HepG2 (cell line): ENCODE data around the gene OVOL2. TPM values are rescaled to one million over a fixed set of nuclear protein-coding genes. Genes with fewer than 3 reads are reported as not detected.

Experiments
- ATAD3A ChIP-seq: sonication (generic); formaldehyde crosslinking; IDR thresholded peaks from 2 replicates; pipeline ENCODE4 v1.4.0; 2020; ENCODE audit warnings: missing genetic modification reagents
- CBX1 ChIP-seq: IDR thresholded peaks from one replicate; pipeline ENCODE4 v1.6.1; 2016; ENCODE audit warnings: antibody characterized with exemption, low read depth
- GTF3A ChIP-seq: sonication (generic); formaldehyde crosslinking; conservative IDR thresholded peaks from 2 replicates; pipeline ENCODE4 v1.4.0; 2020; ENCODE audit warnings: mild to moderate bottlenecking, missing genetic modification reagents
- HINFP ChIP-seq: sonication (generic); formaldehyde crosslinking; IDR thresholded peaks from 2 replicates; pipeline ENCODE4 v1.4.0; 2020; ENCODE audit warnings: low read depth, mild to moderate bottlenecking, missing genetic modification reagents
- LRRFIP1 ChIP-seq: sonication (generic); formaldehyde crosslinking; conservative IDR thresholded peaks from 2 replicates; pipeline ENCODE4 v1.4.0; 2020; ENCODE audit warnings: missing genetic modification reagents
- NAIF1 ChIP-seq: sonication (generic); formaldehyde crosslinking; IDR thresholded peaks from 2 replicates; pipeline ENCODE4 v1.5.0; 2020; ENCODE audit warnings: mild to moderate bottlenecking, missing genetic modification reagents, borderline replicate concordance
- PITX1 ChIP-seq: sonication (generic); formaldehyde crosslinking; IDR thresholded peaks from 2 replicates; pipeline ENCODE4 v1.5.1; 2020; ENCODE audit warnings: mild to moderate bottlenecking, missing genetic modification reagents
- SMC3 ChIP-seq: IDR thresholded peaks from 2 replicates; pipeline ENCODE4 v1.6.1; 2011; ENCODE audit warnings: low read length, improper control_type of control experiment
- TFDP2 ChIP-seq: sonication (generic); formaldehyde crosslinking; IDR thresholded peaks from 2 replicates; pipeline ENCODE4 v1.4.0; 2020; ENCODE audit warnings: missing genetic modification reagents
- ZNF317 ChIP-seq: sonication (generic); formaldehyde crosslinking; IDR thresholded peaks from 2 replicates; pipeline ENCODE4 v1.5.0; 2020; ENCODE audit warnings: mild to moderate bottlenecking, missing genetic modification reagents
- ZNF550 ChIP-seq: sonication (generic); formaldehyde crosslinking; IDR thresholded peaks from 2 replicates; pipeline ENCODE4 v1.4.0; 2020; ENCODE audit warnings: mild to moderate bottlenecking, missing genetic modification reagents, borderline replicate concordance
- ZNF570 ChIP-seq: sonication (generic); formaldehyde crosslinking; IDR thresholded peaks from 2 replicates; pipeline ENCODE4 v1.4.0; 2020; ENCODE audit warnings: mild to moderate bottlenecking, missing genetic modification reagents, borderline replicate concordance
- polyA plus RNA-seq, 8 experiments: library from polyadenylated mRNA; depleted of rRNA in 3 of 8; stranded (reverse) in 7 of 8; unstranded in 1 of 8; fragments of >200 nt; fragmentation: Illumina TruSeq in 4 of 8; extraction: Trizol in 4 of 8; gene quantifications; 2 replicates each; pipeline versions ENCODE4 v1.2.1 to v1.2.3, GENCODE V29; 2011 to 2016; ENCODE audit warnings: low read depth in 4 of 8, missing spikeins in 1 of 8, mixed read lengths in 1 of 8; ENCODE audit not compliant: insufficient read depth in 1 of 8
- total RNA-seq, 5 experiments: library from RNA; depleted of rRNA; stranded (reverse); fragments of >200 nt; fragmentation: Illumina TruSeq; extraction: Trizol; gene quantifications; 2 replicates each; pipeline ENCODE4 v1.2.3, GENCODE V29; 2016; ENCODE audit warnings: low read depth in 1 of 5
- TF ChIP-seq, protein P1 (sequence below): sonication (generic); IDR thresholded peaks from 2 replicates; pipeline ENCODE4 v1.6.1; 2016; ENCODE audit warnings: low read depth, borderline replicate concordance
- TF ChIP-seq, protein P2 (sequence below): sonication (generic); formaldehyde crosslinking; IDR thresholded peaks from 2 replicates; pipeline ENCODE4 v1.4.0; 2020; ENCODE audit warnings: mild to moderate bottlenecking, missing genetic modification reagents, borderline replicate concordance
- TF ChIP-seq, protein P3 (sequence below): sonication (generic); formaldehyde crosslinking; IDR thresholded peaks from 2 replicates; pipeline ENCODE4 v1.5.0; 2020; ENCODE audit warnings: mild to moderate bottlenecking, missing genetic modification reagents, borderline replicate concordance

OVOL2 gene
- total and polyA plus RNA-seq, 2 of the 13 experiments (the other 11 are each of a cell fraction or from before 2014, with no cell fraction given): 0.20 to 0.31 TPM

DNA sequence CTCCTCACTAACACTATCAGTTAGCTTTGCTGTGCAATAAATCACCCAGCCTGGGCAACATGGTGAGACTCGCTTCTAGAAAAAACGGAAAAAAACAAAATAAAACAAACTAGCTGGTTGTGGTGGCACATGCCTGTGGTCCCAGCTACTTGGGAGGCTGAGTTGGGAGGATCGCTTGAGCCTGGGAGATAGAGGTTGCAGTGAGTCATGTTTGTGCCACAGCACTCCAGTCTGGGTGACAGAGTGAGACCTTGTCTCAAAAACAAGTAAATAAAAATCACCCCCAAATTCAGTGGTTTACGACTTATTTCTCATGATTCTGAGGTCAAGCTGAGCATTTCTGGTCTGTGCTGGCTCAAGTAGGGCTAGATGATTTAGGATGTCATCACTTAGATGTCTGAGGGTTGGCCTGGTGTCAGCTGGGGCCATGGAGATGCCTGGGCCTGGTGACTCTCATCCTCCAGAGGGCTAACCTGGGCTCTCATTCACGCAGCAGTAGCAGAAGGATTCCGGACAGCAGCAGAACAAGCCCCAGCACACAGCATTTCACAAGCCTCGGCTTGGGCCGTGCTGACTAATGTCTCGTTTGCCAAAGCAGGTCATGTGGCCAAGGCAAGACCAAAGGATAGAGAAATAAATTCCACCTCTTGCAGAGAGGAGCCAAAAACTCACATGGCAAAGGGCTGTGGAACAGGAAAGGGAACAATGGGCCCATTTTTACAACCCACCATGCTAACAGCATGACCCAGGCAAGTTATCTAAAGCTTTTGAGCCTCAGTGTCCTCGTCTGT, 56.4 kb downstream of the OVOL2 start (continued):
- TF ChIP-seq LRRFIP1 (no peak), GTF3A (CRISPR knock-in tag) (no peak), ATAD3A (no peak), SMC3 (no peak), PITX1 (no peak), CBX1 (no peak), ZNF570 (CRISPR knock-in tag) (no peak), ZNF317 (CRISPR knock-in tag) (no peak), HINFP (CRISPR knock-in tag) (no peak), NAIF1 (no peak), ZNF550 (CRISPR knock-in tag) (no peak), TFDP2 (no peak)
- TF ChIP-seq, protein P1, sequence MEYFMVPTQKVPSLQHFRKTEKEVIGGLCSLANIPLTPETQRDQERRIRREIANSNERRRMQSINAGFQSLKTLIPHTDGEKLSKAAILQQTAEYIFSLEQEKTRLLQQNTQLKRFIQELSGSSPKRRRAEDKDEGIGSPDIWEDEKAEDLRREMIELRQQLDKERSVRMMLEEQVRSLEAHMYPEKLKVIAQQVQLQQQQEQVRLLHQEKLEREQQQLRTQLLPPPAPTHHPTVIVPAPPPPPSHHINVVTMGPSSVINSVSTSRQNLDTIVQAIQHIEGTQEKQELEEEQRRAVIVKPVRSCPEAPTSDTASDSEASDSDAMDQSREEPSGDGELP: no peak; the same call in 1 of the 2 replicates
- TF ChIP-seq, protein P2, sequence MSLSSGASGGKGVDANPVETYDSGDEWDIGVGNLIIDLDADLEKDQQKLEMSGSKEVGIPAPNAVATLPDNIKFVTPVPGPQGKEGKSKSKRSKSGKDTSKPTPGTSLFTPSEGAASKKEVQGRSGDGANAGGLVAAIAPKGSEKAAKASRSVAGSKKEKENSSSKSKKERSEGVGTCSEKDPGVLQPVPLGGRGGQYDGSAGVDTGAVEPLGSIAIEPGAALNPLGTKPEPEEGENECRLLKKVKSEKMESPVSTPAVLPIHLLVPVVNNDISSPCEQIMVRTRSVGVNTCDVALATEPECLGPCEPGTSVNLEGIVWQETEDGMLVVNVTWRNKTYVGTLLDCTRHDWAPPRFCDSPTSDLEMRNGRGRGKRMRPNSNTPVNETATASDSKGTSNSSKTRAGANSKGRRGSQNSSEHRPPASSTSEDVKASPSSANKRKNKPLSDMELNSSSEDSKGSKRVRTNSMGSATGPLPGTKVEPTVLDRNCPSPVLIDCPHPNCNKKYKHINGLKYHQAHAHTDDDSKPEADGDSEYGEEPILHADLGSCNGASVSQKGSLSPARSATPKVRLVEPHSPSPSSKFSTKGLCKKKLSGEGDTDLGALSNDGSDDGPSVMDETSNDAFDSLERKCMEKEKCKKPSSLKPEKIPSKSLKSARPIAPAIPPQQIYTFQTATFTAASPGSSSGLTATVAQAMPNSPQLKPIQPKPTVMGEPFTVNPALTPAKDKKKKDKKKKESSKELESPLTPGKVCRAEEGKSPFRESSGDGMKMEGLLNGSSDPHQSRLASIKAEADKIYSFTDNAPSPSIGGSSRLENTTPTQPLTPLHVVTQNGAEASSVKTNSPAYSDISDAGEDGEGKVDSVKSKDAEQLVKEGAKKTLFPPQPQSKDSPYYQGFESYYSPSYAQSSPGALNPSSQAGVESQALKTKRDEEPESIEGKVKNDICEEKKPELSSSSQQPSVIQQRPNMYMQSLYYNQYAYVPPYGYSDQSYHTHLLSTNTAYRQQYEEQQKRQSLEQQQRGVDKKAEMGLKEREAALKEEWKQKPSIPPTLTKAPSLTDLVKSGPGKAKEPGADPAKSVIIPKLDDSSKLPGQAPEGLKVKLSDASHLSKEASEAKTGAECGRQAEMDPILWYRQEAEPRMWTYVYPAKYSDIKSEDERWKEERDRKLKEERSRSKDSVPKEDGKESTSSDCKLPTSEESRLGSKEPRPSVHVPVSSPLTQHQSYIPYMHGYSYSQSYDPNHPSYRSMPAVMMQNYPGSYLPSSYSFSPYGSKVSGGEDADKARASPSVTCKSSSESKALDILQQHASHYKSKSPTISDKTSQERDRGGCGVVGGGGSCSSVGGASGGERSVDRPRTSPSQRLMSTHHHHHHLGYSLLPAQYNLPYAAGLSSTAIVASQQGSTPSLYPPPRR (CRISPR knock-in tag): peak; percentile 47; the same call in 1 of the 2 replicates
- TF ChIP-seq, protein P3, sequence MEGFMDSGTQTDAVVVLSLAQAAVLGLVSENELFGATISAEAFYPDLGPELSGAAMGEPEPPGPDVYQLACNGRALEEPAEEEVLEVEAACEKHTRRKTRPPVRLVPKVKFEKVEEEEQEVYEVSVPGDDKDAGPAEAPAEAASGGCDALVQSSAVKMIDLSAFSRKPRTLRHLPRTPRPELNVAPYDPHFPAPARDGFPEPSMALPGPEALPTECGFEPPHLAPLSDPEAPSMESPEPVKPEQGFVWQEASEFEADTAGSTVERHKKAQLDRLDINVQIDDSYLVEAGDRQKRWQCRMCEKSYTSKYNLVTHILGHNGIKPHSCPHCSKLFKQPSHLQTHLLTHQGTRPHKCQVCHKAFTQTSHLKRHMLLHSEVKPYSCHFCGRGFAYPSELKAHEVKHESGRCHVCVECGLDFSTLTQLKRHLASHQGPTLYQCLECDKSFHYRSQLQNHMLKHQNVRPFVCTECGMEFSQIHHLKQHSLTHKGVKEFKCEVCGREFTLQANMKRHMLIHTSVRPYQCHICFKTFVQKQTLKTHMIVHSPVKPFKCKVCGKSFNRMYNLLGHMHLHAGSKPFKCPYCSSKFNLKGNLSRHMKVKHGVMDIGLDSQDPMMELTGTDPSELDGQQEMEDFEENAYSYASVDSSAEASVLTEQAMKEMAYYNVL (CRISPR knock-in tag): no peak
